ENCODE results near the gene ZC3H14. TPM values are rescaled to one million over a fixed set of nuclear protein-coding genes. Genes with fewer than 3 reads are reported as not detected.

ZC3H14 gene
- total RNA-seq, 1 experiment from 2014 or later: 66.2 TPM

DNA sequence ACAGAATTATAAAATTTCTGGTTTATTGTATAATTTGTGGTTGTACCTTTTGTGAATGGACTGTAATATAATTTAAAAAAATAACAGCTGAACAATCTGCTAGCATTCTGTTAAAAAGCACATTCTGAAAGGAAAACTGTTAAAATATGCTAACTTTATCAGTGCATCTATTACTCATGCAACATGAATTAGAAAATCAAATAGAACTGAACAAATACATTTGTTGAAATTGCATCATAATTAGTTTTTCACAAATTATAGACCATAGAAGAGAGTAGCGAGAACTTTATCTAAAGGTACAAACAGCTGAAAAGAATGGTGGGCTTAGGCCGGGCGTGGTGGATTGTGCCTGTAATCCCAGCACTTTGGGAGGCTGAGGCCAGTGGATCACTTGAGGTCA is 41.0 kb upstream of the ZC3H14 start:
- POLR2A ChIA-PET: no interaction called here

More for the DNA sequence above, 41.0 kb upstream of the ZC3H14 start:
- no peaks in the 10 kb centered on the region for H3K4me1 ChIP-seq (ENCODE audit: control insufficient read depth in 1 of 2, insufficient read depth in 2 of 2, low read length in 2 of 2)
- ATAC-seq (no peak), DNase-seq (ENCODE audit: low read depth, low spot score) (no peak)
- no peaks in the 10 kb centered on the region for H3K79me2 ChIP-seq (ENCODE audit: insufficient read depth, low read length)
- ChIA-PET RAD21 (ENCODE audit: low non-redundant PET in 1 of 2, low total read pairs in 2 of 2, uncharacterized antibody in 2 of 2, unreplicated experiment in 2 of 2) (no interaction called here), CTCF (no interaction called here)
- H3K4me3 ChIP-seq (replicated peaks in 1 of 2; ENCODE audit: low read depth in 1 of 2, low read length in 2 of 2): no peak overlapping the region
- intact Hi-C loops (cut with micrococcal nuclease): no loop called here
- no peak for TF ChIP-seq FOSL1 (IDR thresholded peaks at IDR 0.05; ENCODE audit: low read depth)
- no peak for TF ChIP-seq ZFX (IDR thresholded peaks at IDR 0.05)
- no peak for TF ChIP-seq CEBPB (IDR thresholded peaks at IDR 0.05; ENCODE audit: low read depth)
- no peak for TF ChIP-seq EGR1 (IDR thresholded peaks at IDR 0.05; ENCODE audit: low read depth)
- TF ChIP-seq, protein P1, sequence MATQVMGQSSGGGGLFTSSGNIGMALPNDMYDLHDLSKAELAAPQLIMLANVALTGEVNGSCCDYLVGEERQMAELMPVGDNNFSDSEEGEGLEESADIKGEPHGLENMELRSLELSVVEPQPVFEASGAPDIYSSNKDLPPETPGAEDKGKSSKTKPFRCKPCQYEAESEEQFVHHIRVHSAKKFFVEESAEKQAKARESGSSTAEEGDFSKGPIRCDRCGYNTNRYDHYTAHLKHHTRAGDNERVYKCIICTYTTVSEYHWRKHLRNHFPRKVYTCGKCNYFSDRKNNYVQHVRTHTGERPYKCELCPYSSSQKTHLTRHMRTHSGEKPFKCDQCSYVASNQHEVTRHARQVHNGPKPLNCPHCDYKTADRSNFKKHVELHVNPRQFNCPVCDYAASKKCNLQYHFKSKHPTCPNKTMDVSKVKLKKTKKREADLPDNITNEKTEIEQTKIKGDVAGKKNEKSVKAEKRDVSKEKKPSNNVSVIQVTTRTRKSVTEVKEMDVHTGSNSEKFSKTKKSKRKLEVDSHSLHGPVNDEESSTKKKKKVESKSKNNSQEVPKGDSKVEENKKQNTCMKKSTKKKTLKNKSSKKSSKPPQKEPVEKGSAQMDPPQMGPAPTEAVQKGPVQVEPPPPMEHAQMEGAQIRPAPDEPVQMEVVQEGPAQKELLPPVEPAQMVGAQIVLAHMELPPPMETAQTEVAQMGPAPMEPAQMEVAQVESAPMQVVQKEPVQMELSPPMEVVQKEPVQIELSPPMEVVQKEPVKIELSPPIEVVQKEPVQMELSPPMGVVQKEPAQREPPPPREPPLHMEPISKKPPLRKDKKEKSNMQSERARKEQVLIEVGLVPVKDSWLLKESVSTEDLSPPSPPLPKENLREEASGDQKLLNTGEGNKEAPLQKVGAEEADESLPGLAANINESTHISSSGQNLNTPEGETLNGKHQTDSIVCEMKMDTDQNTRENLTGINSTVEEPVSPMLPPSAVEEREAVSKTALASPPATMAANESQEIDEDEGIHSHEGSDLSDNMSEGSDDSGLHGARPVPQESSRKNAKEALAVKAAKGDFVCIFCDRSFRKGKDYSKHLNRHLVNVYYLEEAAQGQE (IDR thresholded peaks at IDR 0.05; ENCODE audit: low read depth): no peak
- TF ChIP-seq EZH2 (IDR thresholded peaks at IDR 0.05): no peak
- TF ChIP-seq ELF1 (IDR thresholded peaks at IDR 0.05; ENCODE audit: borderline replicate concordance, low read depth): no peak
- TF ChIP-seq, protein P2, sequence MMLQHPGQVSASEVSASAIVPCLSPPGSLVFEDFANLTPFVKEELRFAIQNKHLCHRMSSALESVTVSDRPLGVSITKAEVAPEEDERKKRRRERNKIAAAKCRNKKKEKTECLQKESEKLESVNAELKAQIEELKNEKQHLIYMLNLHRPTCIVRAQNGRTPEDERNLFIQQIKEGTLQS (IDR thresholded peaks at IDR 0.05): no peak
- TF ChIP-seq ZNF274 (IDR thresholded peaks at IDR 0.05; ENCODE audit: low read depth, low read length): no peak
- TF ChIP-seq, protein P3, sequence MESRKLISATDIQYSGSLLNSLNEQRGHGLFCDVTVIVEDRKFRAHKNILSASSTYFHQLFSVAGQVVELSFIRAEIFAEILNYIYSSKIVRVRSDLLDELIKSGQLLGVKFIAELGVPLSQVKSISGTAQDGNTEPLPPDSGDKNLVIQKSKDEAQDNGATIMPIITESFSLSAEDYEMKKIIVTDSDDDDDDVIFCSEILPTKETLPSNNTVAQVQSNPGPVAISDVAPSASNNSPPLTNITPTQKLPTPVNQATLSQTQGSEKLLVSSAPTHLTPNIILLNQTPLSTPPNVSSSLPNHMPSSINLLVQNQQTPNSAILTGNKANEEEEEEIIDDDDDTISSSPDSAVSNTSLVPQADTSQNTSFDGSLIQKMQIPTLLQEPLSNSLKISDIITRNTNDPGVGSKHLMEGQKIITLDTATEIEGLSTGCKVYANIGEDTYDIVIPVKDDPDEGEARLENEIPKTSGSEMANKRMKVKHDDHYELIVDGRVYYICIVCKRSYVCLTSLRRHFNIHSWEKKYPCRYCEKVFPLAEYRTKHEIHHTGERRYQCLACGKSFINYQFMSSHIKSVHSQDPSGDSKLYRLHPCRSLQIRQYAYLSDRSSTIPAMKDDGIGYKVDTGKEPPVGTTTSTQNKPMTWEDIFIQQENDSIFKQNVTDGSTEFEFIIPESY (IDR thresholded peaks at IDR 0.05; ENCODE audit: extremely low read depth, insufficient replicate concordance, low read length): no peak
- no peak for TF ChIP-seq EZH2phosphoT487 (IDR thresholded peaks at IDR 0.05; ENCODE audit: borderline replicate concordance)
- no peak for TF ChIP-seq TCF7L2 (IDR thresholded peaks at IDR 0.05; ENCODE audit: borderline replicate concordance, extremely low read depth, insufficient read depth, insufficient read length)
- TF ChIP-seq, protein P4, sequence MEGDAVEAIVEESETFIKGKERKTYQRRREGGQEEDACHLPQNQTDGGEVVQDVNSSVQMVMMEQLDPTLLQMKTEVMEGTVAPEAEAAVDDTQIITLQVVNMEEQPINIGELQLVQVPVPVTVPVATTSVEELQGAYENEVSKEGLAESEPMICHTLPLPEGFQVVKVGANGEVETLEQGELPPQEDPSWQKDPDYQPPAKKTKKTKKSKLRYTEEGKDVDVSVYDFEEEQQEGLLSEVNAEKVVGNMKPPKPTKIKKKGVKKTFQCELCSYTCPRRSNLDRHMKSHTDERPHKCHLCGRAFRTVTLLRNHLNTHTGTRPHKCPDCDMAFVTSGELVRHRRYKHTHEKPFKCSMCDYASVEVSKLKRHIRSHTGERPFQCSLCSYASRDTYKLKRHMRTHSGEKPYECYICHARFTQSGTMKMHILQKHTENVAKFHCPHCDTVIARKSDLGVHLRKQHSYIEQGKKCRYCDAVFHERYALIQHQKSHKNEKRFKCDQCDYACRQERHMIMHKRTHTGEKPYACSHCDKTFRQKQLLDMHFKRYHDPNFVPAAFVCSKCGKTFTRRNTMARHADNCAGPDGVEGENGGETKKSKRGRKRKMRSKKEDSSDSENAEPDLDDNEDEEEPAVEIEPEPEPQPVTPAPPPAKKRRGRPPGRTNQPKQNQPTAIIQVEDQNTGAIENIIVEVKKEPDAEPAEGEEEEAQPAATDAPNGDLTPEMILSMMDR (IDR thresholded peaks at IDR 0.05 in 2 of 3, conservative IDR thresholded peaks at IDR 0.05 in 1 of 3; ENCODE audit: borderline replicate concordance in 1 of 3, insufficient read depth in 1 of 3, low read depth in 2 of 3, low read length in 2 of 3): no peak
- TF ChIP-seq POLR2A (IDR thresholded peaks at IDR 0.05; ENCODE audit: borderline replicate concordance, extremely low read depth, insufficient read depth, insufficient read length): no peak
- H3K36me3 ChIP-seq (ENCODE audit: control insufficient read depth in 1 of 2, insufficient read depth in 2 of 2, low read length in 2 of 2): no peaks in the 10 kb centered on the region
- H3K9me3 ChIP-seq (ENCODE audit: control insufficient read depth in 1 of 2, insufficient read depth in 1 of 2, low read depth in 1 of 2, low read length in 2 of 2): no peaks in the 10 kb centered on the region
- H2AFZ ChIP-seq (ENCODE audit: low read depth, low read length, poor library complexity, severe bottlenecking): no peak overlapping the region
- H3K9me2 ChIP-seq (ENCODE audit: insufficient read depth): no peaks in the 10 kb centered on the region
- no peak overlapping the region for H3K27ac ChIP-seq (ENCODE audit: low read depth, low read length)
- H3K4me2 ChIP-seq (ENCODE audit: low read length): no peak overlapping the region
- no TSS peak for BruUV-seq (replicated peaks)
- no peaks in the 10 kb centered on the region for H3K27me3 ChIP-seq (ENCODE audit: insufficient read depth, low read length)
- no peak overlapping the region for H3K9ac ChIP-seq (ENCODE audit: low read length)
- no peaks in the 10 kb centered on the region for H4K20me1 ChIP-seq (ENCODE audit: insufficient read depth)
